GM13977 (cell line): ENCODE results near the gene HAVCR2.

Experiments used
- DNase-seq: peaks from one replicate; pipeline ENCODE4 v3.0.0; 2012; ENCODE audit warnings: low spot score
- in situ Hi-C: fragments of 300-500 bp; cut with MboI; formaldehyde crosslinking; loops from one replicate; pipeline ENCODE4 v1.12.0; 2022; ENCODE audit warnings: low sequenced_read_pairs, low pct_unique_long_range_greater_than_20kb, mixed read lengths, inconsistent platforms; ENCODE audit not compliant: unreplicated experiment
- TF ChIP-seq, protein P1 (sequence below): IDR thresholded peaks from 2 replicates; pipeline ENCODE4 v1.5.1; 2012; ENCODE audit warnings: mild to moderate bottlenecking, control low read depth; ENCODE audit not compliant: insufficient read depth; ENCODE audit errors: extremely low read depth, missing control alignments

The HAVCR2 gene

DNA sequence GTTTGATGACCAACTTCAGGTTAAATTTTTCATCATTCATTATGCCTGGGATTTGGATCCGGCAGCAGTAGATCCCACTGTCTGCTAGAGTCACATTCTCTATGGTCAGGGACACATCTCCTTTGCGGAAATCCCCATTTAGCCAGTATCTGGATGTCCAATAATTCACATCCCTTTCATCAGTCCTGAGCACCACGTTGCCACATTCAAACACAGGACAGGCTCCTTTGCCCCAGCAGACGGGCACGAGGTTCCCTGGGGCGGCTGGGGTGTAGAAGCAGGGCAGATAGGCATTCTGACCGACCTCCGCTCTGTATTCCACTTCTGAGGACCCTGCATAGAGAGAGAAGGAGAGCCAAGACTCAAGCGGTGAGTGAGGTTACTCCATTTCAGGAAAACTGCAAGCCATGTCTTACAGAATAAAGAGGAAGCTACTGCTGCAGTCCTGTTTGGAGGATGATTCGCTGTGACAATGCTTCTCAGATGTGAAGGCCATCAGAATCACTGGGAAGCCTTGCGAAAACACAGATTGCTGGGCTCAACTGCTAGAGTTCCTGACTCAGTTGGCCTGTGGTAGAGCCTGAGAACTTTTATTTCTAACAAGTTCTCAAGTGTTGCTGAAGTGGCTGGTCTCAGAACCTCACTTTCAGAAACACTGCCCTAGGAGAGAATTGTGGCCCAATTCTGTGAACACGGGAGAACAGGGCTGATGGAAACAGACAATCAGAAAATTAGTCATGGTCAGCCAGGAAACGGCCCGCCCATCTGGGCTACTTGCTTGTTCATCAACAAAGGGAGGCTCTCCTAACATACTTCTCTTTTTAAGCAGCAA is 2.0 kb downstream of the HAVCR2 start:
- in situ Hi-C loops, result no loop called here
- TF ChIP-seq, protein P1, sequence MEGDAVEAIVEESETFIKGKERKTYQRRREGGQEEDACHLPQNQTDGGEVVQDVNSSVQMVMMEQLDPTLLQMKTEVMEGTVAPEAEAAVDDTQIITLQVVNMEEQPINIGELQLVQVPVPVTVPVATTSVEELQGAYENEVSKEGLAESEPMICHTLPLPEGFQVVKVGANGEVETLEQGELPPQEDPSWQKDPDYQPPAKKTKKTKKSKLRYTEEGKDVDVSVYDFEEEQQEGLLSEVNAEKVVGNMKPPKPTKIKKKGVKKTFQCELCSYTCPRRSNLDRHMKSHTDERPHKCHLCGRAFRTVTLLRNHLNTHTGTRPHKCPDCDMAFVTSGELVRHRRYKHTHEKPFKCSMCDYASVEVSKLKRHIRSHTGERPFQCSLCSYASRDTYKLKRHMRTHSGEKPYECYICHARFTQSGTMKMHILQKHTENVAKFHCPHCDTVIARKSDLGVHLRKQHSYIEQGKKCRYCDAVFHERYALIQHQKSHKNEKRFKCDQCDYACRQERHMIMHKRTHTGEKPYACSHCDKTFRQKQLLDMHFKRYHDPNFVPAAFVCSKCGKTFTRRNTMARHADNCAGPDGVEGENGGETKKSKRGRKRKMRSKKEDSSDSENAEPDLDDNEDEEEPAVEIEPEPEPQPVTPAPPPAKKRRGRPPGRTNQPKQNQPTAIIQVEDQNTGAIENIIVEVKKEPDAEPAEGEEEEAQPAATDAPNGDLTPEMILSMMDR, result no peak
- no peak for DNase-seq

DNA sequence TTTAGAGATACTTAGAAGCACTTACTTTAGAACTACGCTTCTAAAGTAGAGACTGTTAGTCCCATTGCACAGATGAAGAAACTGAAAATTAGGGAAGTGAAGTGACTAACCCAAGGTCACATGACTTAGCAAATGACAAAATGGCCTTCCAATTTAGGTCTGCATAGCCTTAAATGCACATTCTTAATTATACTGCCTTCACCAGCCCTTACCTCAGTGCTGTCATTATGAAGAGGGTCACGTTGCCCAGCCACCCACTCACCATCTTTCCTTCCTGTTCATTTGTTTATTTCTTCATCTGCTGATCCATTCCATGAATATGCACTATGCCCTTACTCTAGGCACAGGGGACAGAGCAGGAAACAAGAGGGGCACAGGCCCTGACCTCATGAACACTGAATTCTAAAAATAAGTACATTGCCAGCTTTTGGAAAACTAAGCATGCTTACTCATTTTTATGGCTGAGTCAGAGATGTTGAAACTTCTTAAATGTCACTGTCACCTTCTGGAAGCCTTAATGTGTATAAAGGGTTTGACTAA is 8.6 kb downstream of the HAVCR2 start:
- TF ChIP-seq, protein P1, result no peak
- in situ Hi-C loops, result no loop called here
- DNase-seq, result no peak

DNA sequence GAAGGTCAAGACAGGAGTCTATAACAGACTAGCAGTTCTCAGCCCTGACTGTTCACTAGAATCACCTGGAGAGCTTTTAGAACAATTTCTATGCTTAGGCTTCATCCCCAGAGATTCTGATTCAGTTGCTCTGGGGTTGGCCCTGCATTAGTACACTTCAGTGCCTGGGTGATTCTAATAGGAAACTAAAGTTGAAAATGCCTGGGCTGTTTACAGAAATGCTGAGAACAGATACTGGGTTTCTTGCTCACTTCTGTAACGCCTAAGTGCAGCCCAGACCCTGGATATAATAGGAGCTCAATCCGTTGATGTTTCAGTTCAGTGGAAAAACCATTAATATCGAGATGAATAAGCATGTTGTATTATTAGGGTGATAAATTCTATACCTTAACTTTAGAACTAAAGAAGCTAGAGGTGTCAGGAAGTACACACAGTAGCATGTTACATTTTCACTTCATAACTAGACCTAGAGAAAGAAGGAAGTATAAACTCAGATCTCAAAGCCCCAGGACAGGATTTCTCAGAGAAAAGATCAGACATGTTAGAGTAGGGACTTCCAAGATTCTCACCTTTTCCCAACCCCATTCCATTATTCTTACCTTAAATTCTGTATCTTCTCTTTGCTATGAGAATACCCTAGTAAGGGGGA is 20.4 kb downstream of the HAVCR2 start:
- no peak for DNase-seq
- in situ Hi-C loops, result no loop called here
- TF ChIP-seq, protein P1, result no peak

DNA sequence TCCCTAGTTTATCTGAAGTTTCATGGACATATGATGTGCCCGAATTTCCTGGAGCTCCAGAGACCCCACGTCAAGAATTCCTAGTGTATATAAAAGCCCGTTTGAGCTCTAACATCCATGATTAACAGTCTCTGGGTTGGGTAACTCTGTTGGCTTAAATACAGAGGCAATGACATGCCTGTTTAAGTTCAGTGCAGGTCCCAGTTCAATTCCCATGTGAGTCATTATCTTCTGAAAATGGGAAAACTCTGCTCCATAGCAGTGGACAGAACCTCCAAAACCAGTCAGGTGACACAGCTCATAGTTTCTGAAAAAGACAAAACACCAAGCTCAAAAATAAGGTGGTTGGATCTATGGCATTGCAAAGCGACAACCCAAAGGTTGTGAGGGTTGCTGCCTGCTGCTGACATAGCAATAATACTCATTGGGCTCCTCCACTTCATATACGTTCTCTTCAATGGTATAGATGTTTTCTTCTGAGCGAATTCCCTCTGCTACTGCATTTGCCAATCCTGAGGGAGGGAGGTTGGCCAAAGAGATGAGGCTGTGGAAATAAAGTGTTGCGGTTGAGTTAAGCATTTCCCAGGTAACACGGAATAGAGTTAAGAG is 22.0 kb downstream of the HAVCR2 start:
- TF ChIP-seq, protein P1, result no peak
- no peak for DNase-seq
- in situ Hi-C loops, result no loop called here

DNA sequence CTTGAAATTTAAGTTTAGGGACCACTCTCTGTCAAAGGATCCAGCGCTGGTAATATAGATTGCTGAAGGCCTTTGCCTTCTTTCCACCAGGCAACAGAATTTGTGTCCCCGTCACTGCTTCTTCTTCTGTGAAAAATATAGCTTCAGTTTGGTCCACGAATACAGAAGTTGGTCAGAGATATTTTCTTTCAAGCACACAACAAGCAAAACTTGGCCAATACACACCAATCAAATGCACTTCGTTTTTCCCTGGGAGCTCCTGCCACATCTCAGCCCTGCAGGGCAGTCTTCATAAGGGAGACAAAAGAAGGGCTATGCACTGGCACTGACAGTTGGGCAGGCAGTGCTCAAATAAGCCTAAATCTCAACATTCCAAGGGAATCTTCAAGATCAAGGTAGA is 22.9 kb downstream of the HAVCR2 start:
- TF ChIP-seq, protein P1, result no peak
- DNase-seq, result no peak
- in situ Hi-C loops, result no loop called here

DNA sequence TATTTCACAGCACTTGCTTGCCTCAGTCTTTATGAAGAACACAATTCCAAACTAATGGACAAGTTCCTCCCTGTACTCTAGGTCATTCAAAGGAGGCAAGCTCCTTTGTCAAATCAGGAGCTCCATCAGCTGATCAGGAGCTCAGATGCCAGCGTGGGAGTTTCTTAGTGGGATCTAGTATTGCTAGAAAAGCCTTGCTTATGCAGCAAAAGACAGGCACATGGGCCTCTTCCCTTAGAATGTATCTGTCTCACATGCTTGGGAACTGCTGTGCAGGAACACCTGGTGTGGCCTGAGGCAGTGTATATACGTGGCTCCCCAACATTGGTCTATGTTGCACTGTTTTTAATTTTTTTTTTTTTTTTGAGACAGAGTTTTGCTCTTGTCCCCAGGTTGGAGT is 28.6 kb downstream of the HAVCR2 start:
- in situ Hi-C loops, result no loop called here
- DNase-seq, result no peak
- TF ChIP-seq, protein P1, result no peak
